H1 (cell line): Measurements from ENCODE around the gene ANKRD11. TPM values are rescaled to one million over a fixed set of nuclear protein-coding genes. Genes with fewer than 3 reads are reported as not detected.

ENCODE experiments used
- ASH2L ChIP-seq: fragments of 200-600, 300-600 bp; sonication (generic); IDR thresholded peaks from one replicate; pipeline ENCODE4 v1.7.1; 2017; ENCODE audit warnings: low read length
- HDAC2 ChIP-seq, 2 experiments: fragments of 300-600 bp in 1 of 2; sonication (generic) in 1 of 2; IDR thresholded peaks; 2 replicates each; pipeline ENCODE4 v1.6.1; 2011 to 2012; ENCODE audit warnings: low read depth in 2 of 2, low read length in 2 of 2, mild to moderate bottlenecking in 2 of 2, moderate library complexity in 2 of 2, borderline replicate concordance in 1 of 2, inconsistent platforms in 1 of 2
- HDAC6 ChIP-seq: IDR thresholded peaks from one replicate; pipeline ENCODE4 v1.7.1; 2012; ENCODE audit warnings: low read depth, mild to moderate bottlenecking, inconsistent platforms, low read length, moderate library complexity
- NRF1 ChIP-seq: IDR thresholded peaks from 2 replicates; pipeline ENCODE4 v1.6.1; 2011; ENCODE audit warnings: mild to moderate bottlenecking, low read depth, low read length, improper control_type of control experiment
- RBBP5 ChIP-seq: IDR thresholded peaks from 2 replicates; pipeline ENCODE4 v1.7.1; 2012; ENCODE audit warnings: low read depth, mild to moderate bottlenecking, inconsistent platforms, low read length, moderate library complexity, borderline replicate concordance
- RXRA ChIP-seq: IDR thresholded peaks from 2 replicates; pipeline ENCODE4 v1.6.1; 2011; ENCODE audit warnings: low read depth, mild to moderate bottlenecking, low read length, moderate library complexity; ENCODE audit not compliant: insufficient read depth
- SAP30 ChIP-seq: fragments of 300-600 bp; sonication (generic); IDR thresholded peaks from 2 replicates; pipeline ENCODE4 v1.7.1; 2012; ENCODE audit warnings: low read length, moderate library complexity, mild to moderate bottlenecking, inconsistent platforms; ENCODE audit not compliant: insufficient read depth, insufficient replicate concordance
- TAF1 ChIP-seq: IDR thresholded peaks from 2 replicates; pipeline ENCODE4 v1.6.1; 2011; ENCODE audit warnings: mild to moderate bottlenecking, low read depth, low read length
- TEAD4 ChIP-seq: IDR thresholded peaks from 2 replicates; pipeline ENCODE4 v1.6.1; 2012; ENCODE audit warnings: low read depth, low read length, inconsistent platforms, mixed read lengths
- ZNF274 ChIP-seq: IDR thresholded peaks from 2 replicates; pipeline ENCODE4 v1.7.0; 2012; ENCODE audit warnings: low read length, borderline replicate concordance; ENCODE audit errors: extremely low read depth
- polyA plus RNA-seq, 7 experiments: library from polyadenylated mRNA; depleted of rRNA in 3 of 7; stranded (reverse) in 5 of 7; unstranded in 2 of 7; fragments of >200 nt in 5 of 7; fragments of 200-250 nt in 2 of 7; gene quantifications; 1 replicate in 5 of 7; 2 replicates in 1 of 7; 4 replicates in 1 of 7; pipeline versions ENCODE4 v1.2.1 to v1.2.3, GENCODE V29; 2011 to 2013; ENCODE audit warnings: missing spikeins in 2 of 7, mixed read lengths in 2 of 7
- total RNA-seq: library from RNA; stranded (reverse); fragmentation: NEBNext Ultra II Directional; extraction: Animal tissue kit (Norgen Biotek cat#: 25700); gene quantifications from 2 replicates; pipeline ENCODE4 v1.2.1, GENCODE V29; 2021
- TF ChIP-seq, protein P1 (sequence below): fragments of 300-600 bp; sonication (generic); IDR thresholded peaks from 2 replicates; pipeline ENCODE4 v1.7.1; 2012; ENCODE audit warnings: low read length, moderate library complexity, mild to moderate bottlenecking, inconsistent platforms; ENCODE audit not compliant: insufficient replicate concordance

ANKRD11 gene
- total and polyA plus RNA-seq, 2 of the 8 experiments (the other 6 are each of a cell fraction or from before 2014, with no cell fraction given), result 46.5 to 142 TPM

DNA sequence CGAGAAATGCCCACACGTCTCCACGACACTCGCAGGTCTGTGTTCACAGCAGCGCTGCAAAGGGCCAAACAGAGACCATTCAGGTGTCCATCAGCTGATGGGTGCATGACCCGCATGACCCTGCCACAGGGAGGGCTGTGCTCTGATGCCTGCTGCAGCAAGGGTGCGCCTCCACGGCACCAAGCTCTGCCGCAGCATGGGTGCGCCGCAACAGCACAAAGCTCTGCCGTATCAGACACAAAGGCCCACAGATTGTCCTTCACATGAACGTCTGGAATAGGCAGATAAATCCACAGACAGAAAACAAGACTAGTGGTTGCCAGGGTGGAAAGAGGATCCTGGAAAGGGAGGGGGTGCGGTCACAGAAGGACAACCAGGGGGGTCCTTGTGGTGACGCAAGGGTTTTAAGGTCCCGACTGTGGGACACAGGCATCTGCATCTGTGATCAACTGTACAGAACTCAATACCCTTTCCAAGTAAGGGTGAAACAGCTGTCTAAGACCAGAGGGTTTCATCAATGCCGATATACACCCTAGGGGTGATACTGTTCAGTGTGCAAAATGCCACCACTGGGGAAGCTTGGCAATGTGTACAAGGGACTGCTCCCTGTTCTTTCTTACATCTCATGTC is 121.0 kb downstream of the ANKRD11 start (continued):
- TF ChIP-seq, protein P1, sequence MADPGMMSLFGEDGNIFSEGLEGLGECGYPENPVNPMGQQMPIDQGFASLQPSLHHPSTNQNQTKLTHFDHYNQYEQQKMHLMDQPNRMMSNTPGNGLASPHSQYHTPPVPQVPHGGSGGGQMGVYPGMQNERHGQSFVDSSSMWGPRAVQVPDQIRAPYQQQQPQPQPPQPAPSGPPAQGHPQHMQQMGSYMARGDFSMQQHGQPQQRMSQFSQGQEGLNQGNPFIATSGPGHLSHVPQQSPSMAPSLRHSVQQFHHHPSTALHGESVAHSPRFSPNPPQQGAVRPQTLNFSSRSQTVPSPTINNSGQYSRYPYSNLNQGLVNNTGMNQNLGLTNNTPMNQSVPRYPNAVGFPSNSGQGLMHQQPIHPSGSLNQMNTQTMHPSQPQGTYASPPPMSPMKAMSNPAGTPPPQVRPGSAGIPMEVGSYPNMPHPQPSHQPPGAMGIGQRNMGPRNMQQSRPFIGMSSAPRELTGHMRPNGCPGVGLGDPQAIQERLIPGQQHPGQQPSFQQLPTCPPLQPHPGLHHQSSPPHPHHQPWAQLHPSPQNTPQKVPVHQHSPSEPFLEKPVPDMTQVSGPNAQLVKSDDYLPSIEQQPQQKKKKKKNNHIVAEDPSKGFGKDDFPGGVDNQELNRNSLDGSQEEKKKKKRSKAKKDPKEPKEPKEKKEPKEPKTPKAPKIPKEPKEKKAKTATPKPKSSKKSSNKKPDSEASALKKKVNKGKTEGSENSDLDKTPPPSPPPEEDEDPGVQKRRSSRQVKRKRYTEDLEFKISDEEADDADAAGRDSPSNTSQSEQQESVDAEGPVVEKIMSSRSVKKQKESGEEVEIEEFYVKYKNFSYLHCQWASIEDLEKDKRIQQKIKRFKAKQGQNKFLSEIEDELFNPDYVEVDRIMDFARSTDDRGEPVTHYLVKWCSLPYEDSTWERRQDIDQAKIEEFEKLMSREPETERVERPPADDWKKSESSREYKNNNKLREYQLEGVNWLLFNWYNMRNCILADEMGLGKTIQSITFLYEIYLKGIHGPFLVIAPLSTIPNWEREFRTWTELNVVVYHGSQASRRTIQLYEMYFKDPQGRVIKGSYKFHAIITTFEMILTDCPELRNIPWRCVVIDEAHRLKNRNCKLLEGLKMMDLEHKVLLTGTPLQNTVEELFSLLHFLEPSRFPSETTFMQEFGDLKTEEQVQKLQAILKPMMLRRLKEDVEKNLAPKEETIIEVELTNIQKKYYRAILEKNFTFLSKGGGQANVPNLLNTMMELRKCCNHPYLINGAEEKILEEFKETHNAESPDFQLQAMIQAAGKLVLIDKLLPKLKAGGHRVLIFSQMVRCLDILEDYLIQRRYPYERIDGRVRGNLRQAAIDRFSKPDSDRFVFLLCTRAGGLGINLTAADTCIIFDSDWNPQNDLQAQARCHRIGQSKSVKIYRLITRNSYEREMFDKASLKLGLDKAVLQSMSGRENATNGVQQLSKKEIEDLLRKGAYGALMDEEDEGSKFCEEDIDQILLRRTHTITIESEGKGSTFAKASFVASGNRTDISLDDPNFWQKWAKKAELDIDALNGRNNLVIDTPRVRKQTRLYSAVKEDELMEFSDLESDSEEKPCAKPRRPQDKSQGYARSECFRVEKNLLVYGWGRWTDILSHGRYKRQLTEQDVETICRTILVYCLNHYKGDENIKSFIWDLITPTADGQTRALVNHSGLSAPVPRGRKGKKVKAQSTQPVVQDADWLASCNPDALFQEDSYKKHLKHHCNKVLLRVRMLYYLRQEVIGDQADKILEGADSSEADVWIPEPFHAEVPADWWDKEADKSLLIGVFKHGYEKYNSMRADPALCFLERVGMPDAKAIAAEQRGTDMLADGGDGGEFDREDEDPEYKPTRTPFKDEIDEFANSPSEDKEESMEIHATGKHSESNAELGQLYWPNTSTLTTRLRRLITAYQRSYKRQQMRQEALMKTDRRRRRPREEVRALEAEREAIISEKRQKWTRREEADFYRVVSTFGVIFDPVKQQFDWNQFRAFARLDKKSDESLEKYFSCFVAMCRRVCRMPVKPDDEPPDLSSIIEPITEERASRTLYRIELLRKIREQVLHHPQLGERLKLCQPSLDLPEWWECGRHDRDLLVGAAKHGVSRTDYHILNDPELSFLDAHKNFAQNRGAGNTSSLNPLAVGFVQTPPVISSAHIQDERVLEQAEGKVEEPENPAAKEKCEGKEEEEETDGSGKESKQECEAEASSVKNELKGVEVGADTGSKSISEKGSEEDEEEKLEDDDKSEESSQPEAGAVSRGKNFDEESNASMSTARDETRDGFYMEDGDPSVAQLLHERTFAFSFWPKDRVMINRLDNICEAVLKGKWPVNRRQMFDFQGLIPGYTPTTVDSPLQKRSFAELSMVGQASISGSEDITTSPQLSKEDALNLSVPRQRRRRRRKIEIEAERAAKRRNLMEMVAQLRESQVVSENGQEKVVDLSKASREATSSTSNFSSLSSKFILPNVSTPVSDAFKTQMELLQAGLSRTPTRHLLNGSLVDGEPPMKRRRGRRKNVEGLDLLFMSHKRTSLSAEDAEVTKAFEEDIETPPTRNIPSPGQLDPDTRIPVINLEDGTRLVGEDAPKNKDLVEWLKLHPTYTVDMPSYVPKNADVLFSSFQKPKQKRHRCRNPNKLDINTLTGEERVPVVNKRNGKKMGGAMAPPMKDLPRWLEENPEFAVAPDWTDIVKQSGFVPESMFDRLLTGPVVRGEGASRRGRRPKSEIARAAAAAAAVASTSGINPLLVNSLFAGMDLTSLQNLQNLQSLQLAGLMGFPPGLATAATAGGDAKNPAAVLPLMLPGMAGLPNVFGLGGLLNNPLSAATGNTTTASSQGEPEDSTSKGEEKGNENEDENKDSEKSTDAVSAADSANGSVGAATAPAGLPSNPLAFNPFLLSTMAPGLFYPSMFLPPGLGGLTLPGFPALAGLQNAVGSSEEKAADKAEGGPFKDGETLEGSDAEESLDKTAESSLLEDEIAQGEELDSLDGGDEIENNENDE, result no peak
- no peak for TF ChIP-seq RBBP5
- TF ChIP-seq SAP30, result no peak
- TF ChIP-seq ASH2L, result no peak
- no peak for TF ChIP-seq HDAC2 (IDR thresholded peaks at IDR 0.05; ENCODE audit: borderline replicate concordance in 1 of 2, low read depth in 2 of 2, low read length in 2 of 2)
- no peak for TF ChIP-seq ZNF274
- TF ChIP-seq NRF1, result no peak
- no peak for TF ChIP-seq HDAC6
- no peak for TF ChIP-seq RXRA
- no peak for TF ChIP-seq TEAD4
- TF ChIP-seq TAF1, result no peak
